K562 (cell line): ENCODE results near the gene IQCC. TPM values are rescaled to one million over a fixed set of nuclear protein-coding genes. Genes with fewer than 3 reads are reported as not detected.

ENCODE experiments used
- AFF4 ChIP-seq: sonication (generic); formaldehyde crosslinking; IDR thresholded peaks from 2 replicates; pipeline ENCODE4 v1.8.0; 2023; ENCODE audit warnings: mild to moderate bottlenecking, missing genetic modification reagents
- ARID1B ChIP-seq: fragments of 450-650 bp; IDR thresholded peaks from 2 replicates; pipeline ENCODE4 v1.6.1; 2016; ENCODE audit warnings: antibody characterized with exemption, mild to moderate bottlenecking, inconsistent platforms
- BMI1 ChIP-seq: fragments of 150-350 bp; IDR thresholded peaks from 2 replicates; pipeline ENCODE4 v1.6.1; 2014; ENCODE audit warnings: low read length
- CEBPG ChIP-seq, 3 experiments: fragments of 200-800 bp in 1 of 3; sonication (Bioruptor generic) in 1 of 3; sonication (generic) in 1 of 3; formaldehyde crosslinking in 1 of 3; IDR thresholded peaks in 2 of 3; conservative IDR thresholded peaks in 1 of 3; 2 replicates each; pipeline versions ENCODE4 v1.6.1 to v1.8.0; 2016 to 2022; ENCODE audit warnings: missing compliant biosample characterization in 2 of 3, missing genetic modification characterization in 2 of 3, mild to moderate bottlenecking in 1 of 3, missing genetic modification reagents in 1 of 3
- CHCHD3 ChIP-seq: fragments of 250-450 bp; sonication (Bioruptor Pico); IDR thresholded peaks from 2 replicates; pipeline ENCODE4 v2.1.2; 2022; ENCODE audit warnings: mild to moderate bottlenecking
- FOXP1 ChIP-seq: sonication (generic); formaldehyde crosslinking; IDR thresholded peaks from 2 replicates; pipeline ENCODE4 v1.8.0; 2022; ENCODE audit warnings: mild to moderate bottlenecking, missing genetic modification reagents
- FOXP4 ChIP-seq: sonication (generic); formaldehyde crosslinking; IDR thresholded peaks from 2 replicates; pipeline ENCODE4 v1.8.0; 2022; ENCODE audit warnings: mild to moderate bottlenecking, missing genetic modification reagents, borderline replicate concordance
- HNRNPL ChIP-seq: fragments of 200-400 bp; formaldehyde crosslinking; IDR thresholded peaks from 2 replicates; pipeline ENCODE4 v1.6.1; 2017; ENCODE audit warnings: low read depth, mild to moderate bottlenecking, low read length
- KHSRP ChIP-seq: fragments of 450-650 bp; IDR thresholded peaks from 2 replicates; pipeline ENCODE4 v1.6.1; 2017
- PHF8 ChIP-seq: fragments of 200-600 bp; sonication (generic); IDR thresholded peaks from 2 replicates; pipeline ENCODE4 v1.6.1; 2012; ENCODE audit warnings: mixed run types, mild to moderate bottlenecking, inconsistent platforms, low read length, moderate library complexity, borderline replicate concordance
- POLR2AphosphoS5 ChIP-seq: IDR thresholded peaks from 2 replicates; pipeline ENCODE4 v1.6.1; 2011; ENCODE audit warnings: mild to moderate bottlenecking, low read depth, low read length, moderate library complexity; ENCODE audit not compliant: control insufficient read depth, insufficient read depth
- POLR2B ChIP-seq: fragments of 450-650 bp; IDR thresholded peaks from 2 replicates; pipeline ENCODE4 v1.6.1; 2018; ENCODE audit warnings: low read depth; ENCODE audit not compliant: partially characterized antibody
- RAD21 ChIP-seq, 2 experiments: fragments of 250-450 bp in 1 of 2; fragments of 450-650 bp in 1 of 2; sonication (Bioruptor Pico) in 1 of 2; formaldehyde crosslinking in 1 of 2; IDR thresholded peaks in 1 of 2; conservative IDR thresholded peaks in 1 of 2; 2 replicates each; pipeline versions ENCODE4 v1.4.0 to v1.8.0; 2020 to 2022; ENCODE audit warnings: mild to moderate bottlenecking in 2 of 2, moderate library complexity in 1 of 2
- RFX1 ChIP-seq: fragments of 450-650 bp; IDR thresholded peaks from 2 replicates; pipeline ENCODE4 v1.6.1; 2016; ENCODE audit warnings: mild to moderate bottlenecking, moderate library complexity
- SMAD1 ChIP-seq: fragments of 150-350 bp; IDR thresholded peaks from 2 replicates; pipeline ENCODE4 v1.6.1; 2014; ENCODE audit warnings: low read length, low read depth; ENCODE audit not compliant: partially characterized antibody
- TCF3 ChIP-seq: sonication (generic); formaldehyde crosslinking; IDR thresholded peaks from 2 replicates; pipeline ENCODE4 v1.4.0; 2020; ENCODE audit warnings: mild to moderate bottlenecking, missing genetic modification reagents
- ZBTB9 ChIP-seq: fragments of 450-650 bp; formaldehyde crosslinking; IDR thresholded peaks from 2 replicates; pipeline ENCODE4 v1.4.0; 2020; ENCODE audit warnings: mild to moderate bottlenecking, moderate library complexity
- ZKSCAN8 ChIP-seq: fragments of 200-800 bp; sonication (Bioruptor generic); IDR thresholded peaks from 2 replicates; pipeline ENCODE4 v1.6.1; 2016; ENCODE audit warnings: missing genetic modification characterization, missing compliant biosample characterization
- ZNF507 ChIP-seq: conservative IDR thresholded peaks from 2 replicates; pipeline ENCODE4 v1.6.1; 2017; ENCODE audit warnings: missing genetic modification characterization, missing compliant biosample characterization
- polyA plus RNA-seq, 8 experiments: library from polyadenylated mRNA; depleted of rRNA in 4 of 8; stranded (reverse) in 5 of 8; unstranded in 3 of 8; fragments of >200 nt; fragmentation: Nextera tagmentation in 2 of 8; fragmentation: Illumina TruSeq in 1 of 8; extraction: Ambion mirVana in 2 of 8; extraction: Trizol in 1 of 8; gene quantifications; 2 replicates each; pipeline versions ENCODE4 v1.2.1 to v1.2.3, GENCODE V29; 2011 to 2014; ENCODE audit warnings: inconsistent platforms in 1 of 8, missing spikeins in 1 of 8
- total RNA-seq, 7 experiments: library from RNA; depleted of rRNA in 6 of 7; stranded (reverse); fragments of >200 nt in 6 of 7; fragmentation: Illumina TruSeq in 2 of 7; extraction: Trizol in 2 of 7; gene quantifications; 2 replicates each; pipeline versions ENCODE4 v1.2.1 to v1.2.3, GENCODE V29; 2011 to 2021; ENCODE audit warnings: low replicate concordance in 1 of 7

IQCC gene
- total and polyA plus RNA-seq, 9 of the 15 experiments (the other 6 are each of a cell fraction or from before 2014, with no cell fraction given) = 8.1 to 16.5 (median 10.7) TPM

GRCh38 chr1:32205401-32206370, at the start of gene IQCC (continued):
- TF ChIP-seq HNRNPL (no peak), POLR2B (peak; percentile 92), POLR2AphosphoS5 (peak; percentile 93), SMAD1 (no peak), ARID1B (peak; percentile 31; the same call in 1 of the 2 replicates), ZBTB9 (peak; percentile 75; the same call in 1 of the 2 replicates), PHF8 (peak; percentile 89; the same call in 1 of the 2 replicates), ZKSCAN8 (CRISPR knock-in tag) (no peak), FOXP4 (CRISPR knock-in tag) (peak; percentile 74; the same call in 1 of the 2 replicates), RAD21 (CRISPR knock-in tag; conservative IDR thresholded peaks at IDR 0.05 in 1 of 2, IDR thresholded peaks at IDR 0.05 in 1 of 2) (peak in 1 of 2 experiments; percentile 10; a peak in 1 of 4 replicates), CHCHD3 (CRISPR knock-in tag) (0 out of 2 replicates have a peak, but pooled peaks have one; percentile 68), RFX1 (peak; percentile 98), KHSRP (0 out of 2 replicates have a peak, but pooled peaks have one; percentile 32), AFF4 (peak; percentile 76; the same call in 1 of the 2 replicates), CEBPG (CRISPR knock-in tag; IDR thresholded peaks at IDR 0.05) (0 out of 2 replicates have a peak, but pooled peaks have one; percentile 44), CEBPG (tag; conservative IDR thresholded peaks at IDR 0.05 in 1 of 2, IDR thresholded peaks at IDR 0.05 in 1 of 2) (no peak), TCF3 (CRISPR knock-in tag) (peak; percentile 19; the same call in 1 of the 2 replicates), ZNF507 (no peak), FOXP1 (peak; percentile 88), BMI1 (peak; percentile 94)
